ENCODE results near the gene RARG. TPM values are rescaled to one million over a fixed set of nuclear protein-coding genes. Genes with fewer than 3 reads are reported as not detected.
A peak's percentile ranks its signal among the peaks of the same experiment; 100 is the strongest.

Gene RARG
- total and polyA plus RNA-seq, 2 donors (not counting 1 experiment from before 2014, with no cell fraction given), result 8.8 to 15.0 TPM

GRCh38 chr12:53251477-53252348 is 19.7 kb upstream of the RARG start:
- Histone ChIP-seq H3K9me3 (ENCODE audit: control extremely low read depth in 1 of 3, control insufficient read depth in 2 of 3, insufficient read depth in 1 of 3, low read length in 2 of 3) (no peaks in the 10 kb centered on the region), H2AFZ (ENCODE audit: insufficient read depth, low read depth, low read length, poor library complexity, severe bottlenecking) (peak overlapping the region; percentile 96), H3K79me2 (ENCODE audit: control insufficient read depth, insufficient read depth, low read length) (peaks cover 40% of the 10 kb centered on the region), H3K4me2 (replicated peaks; ENCODE audit: low read depth, low read length, poor library complexity, severe bottlenecking) (peak overlapping the region; percentile 97), H3K9ac (ENCODE audit: low read length) (peak overlapping the region; percentile 97), H4K20me1 (ENCODE audit: control insufficient read depth, insufficient read depth, low read length, poor library complexity, severe bottlenecking) (peaks cover 10% of the 10 kb centered on the region), H3K4me3 (ENCODE audit: control extremely low read depth in 1 of 5, extremely low read depth in 1 of 5, insufficient read depth in 1 of 5, low read depth in 2 of 5, low read length in 4 of 5) (peak overlapping the region; percentile 56 to 95 (median 88)), H3K36me3 (replicated peaks in 1 of 2; ENCODE audit: control extremely low read depth in 1 of 2, control insufficient read depth in 1 of 2, extremely low read depth in 1 of 2, insufficient read depth in 2 of 2, low read length in 1 of 2) (peaks cover 0 to 19% of the 10 kb centered on the region in 2 experiments), H3K4me1 (ENCODE audit: control insufficient read depth in 2 of 2, insufficient read depth in 2 of 2, low read length in 2 of 2) (peaks cover 44 to 52% of the 10 kb centered on the region in 2 donors), H3K27ac (ENCODE audit: low read length in 2 of 2) (peak overlapping the region; percentile 59 to 92), H3K27me3 (replicated peaks in 1 of 4; ENCODE audit: control extremely low read depth in 1 of 4, control insufficient read depth in 3 of 4, insufficient read depth in 4 of 4, low read length in 3 of 4) (no peaks in the 10 kb centered on the region)
- DNase-seq (peak; percentile 85), ATAC-seq (ENCODE audit: low read depth) (peak; percentile 81)
- H3K9me3 Mint-ChIP-seq (ENCODE audit: insufficient read depth), result no peaks in the 10 kb centered on the region
- intact Hi-C loops (cut with micrococcal nuclease), result loop anchor here (1.0 kb wide), 4 partner anchors 17 to 70 kb away; partner anchors contain the start of genes AAAS, ESPL1 and PFDN5
- TF ChIP-seq, protein P1, sequence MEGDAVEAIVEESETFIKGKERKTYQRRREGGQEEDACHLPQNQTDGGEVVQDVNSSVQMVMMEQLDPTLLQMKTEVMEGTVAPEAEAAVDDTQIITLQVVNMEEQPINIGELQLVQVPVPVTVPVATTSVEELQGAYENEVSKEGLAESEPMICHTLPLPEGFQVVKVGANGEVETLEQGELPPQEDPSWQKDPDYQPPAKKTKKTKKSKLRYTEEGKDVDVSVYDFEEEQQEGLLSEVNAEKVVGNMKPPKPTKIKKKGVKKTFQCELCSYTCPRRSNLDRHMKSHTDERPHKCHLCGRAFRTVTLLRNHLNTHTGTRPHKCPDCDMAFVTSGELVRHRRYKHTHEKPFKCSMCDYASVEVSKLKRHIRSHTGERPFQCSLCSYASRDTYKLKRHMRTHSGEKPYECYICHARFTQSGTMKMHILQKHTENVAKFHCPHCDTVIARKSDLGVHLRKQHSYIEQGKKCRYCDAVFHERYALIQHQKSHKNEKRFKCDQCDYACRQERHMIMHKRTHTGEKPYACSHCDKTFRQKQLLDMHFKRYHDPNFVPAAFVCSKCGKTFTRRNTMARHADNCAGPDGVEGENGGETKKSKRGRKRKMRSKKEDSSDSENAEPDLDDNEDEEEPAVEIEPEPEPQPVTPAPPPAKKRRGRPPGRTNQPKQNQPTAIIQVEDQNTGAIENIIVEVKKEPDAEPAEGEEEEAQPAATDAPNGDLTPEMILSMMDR (IDR thresholded peaks at IDR 0.05), result peak; percentile 42
- no peak for TF ChIP-seq EZH2 (IDR thresholded peaks at IDR 0.05; ENCODE audit: borderline replicate concordance, insufficient read depth, low read depth, low read length, poor library complexity, severe bottlenecking)
- H3K27ac Mint-ChIP-seq, result peak overlapping the region; percentile 96
- peaks cover 49% of the 10 kb centered on the region for H3K4me1 Mint-ChIP-seq
- WGBS (ENCODE audit: insufficient coverage), result under 1% methylated on average over 32 of the region's 51 CpGs
- peak overlapping the region; percentile 99 for H3K4me3 Mint-ChIP-seq
- POLR2A ChIA-PET, result interaction anchor here (1.0 to 2.2 kb wide), 3 partner anchors 16 to 71 kb away, joined by 3 to 7 read pairs (median 5); partner anchors contain the start of genes CSAD and ESPL1
- no peaks in the 10 kb centered on the region for H3K27me3 Mint-ChIP-seq
- CTCF ChIA-PET, result interaction anchor here (0.6 to 6.4 kb wide), 18 partner anchors 14 to 100 kb away, joined by 3 to 84 read pairs (median 6); partner anchors contain the start of genes CSAD, ESPL1 and ZNF740

All from B cell (primary cell).